ENCODE data around the gene CELF6.

CELF6 gene

DNA sequence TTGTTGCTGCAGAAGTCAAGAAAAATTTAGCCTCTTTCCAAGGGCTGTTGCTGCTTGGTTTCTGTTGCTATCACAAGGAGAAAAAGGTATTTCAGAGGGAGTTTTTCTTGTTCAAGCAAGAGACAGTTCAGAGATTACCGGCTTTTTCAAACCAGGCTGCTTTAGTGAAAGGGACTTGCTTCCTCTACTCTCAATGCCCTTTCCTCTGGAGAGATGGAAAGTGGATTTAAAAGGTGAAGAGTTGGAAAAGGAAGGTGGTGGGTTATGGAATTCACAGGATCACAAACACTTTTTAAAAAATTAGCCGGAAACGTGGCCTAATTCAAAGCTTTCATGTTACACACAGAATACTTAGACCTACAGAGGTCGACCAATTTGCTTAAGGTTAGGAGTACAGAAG lies 48.7 kb downstream of the CELF6 start:
- DNase-seq = no peak

DNA sequence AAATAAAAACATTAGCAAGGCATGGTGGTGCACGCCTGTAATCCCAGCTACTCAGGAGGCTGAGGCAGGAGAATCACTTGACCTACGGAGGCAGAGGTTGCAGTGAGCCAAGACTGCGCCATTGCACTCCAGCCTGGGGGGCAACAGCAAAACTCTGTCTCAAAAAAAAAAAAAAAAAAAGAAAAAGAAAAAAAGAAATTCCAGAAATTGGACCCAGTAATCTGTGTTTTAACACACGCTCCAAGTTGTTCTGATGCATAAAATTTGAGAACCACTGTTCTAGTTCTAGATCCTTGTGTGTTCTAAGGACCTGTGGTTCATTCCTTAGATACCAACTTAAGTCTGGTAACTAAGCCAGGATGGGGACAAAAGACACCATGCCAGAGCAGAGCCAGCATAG lies 50.2 kb downstream of the CELF6 start:
- no peak for DNase-seq

DNA sequence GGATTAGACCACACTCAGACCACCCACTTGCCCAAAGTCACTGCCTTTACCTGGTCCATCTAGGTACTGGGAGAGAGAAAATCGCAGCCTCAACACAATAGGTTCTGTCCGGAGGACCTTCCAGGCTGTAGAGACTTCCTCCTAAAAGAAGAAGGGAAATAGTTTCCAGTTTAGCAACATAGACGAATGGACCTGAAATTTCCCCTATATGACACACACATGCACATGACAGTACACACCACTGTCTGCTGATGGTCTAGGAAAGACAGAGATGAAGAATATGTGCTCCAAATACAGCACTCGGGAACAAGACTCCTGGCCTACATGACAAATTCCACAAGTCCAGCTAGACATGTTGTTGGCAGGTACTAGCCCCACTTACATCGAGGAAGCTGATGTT lies 54.9 kb downstream of the CELF6 start:
- DNase-seq = no peak

DNA sequence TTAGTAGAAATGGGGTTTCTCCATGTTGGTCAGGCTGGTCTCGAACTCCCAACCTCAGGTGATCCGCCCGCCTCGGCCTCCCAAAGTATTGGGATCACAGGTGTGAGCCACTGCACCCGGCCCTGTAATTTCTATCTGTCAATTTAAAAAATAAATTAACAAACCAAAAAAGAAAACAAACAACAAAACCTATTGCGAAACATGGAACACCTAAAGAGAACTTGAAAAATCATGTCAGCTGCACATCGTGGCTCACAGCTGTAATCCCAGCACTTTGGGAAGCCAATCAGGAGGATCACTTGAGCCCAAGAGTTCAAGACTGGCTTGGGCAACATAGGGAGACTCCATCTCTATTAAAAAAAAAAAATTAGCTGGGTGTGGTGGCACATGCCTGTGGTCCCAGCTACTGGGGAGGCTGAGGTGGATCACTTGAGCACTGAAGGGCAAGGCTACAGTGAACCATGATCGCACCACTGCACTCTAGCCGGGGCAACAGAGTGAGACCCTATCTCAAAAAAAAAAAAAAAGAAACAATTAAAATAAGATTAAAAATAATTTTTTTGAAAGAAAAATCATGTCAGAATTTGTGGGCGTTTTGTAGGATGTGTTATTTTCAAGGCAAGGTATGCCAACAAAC lies 67.2 kb downstream of the CELF6 start:
- no peak for DNase-seq

DNA sequence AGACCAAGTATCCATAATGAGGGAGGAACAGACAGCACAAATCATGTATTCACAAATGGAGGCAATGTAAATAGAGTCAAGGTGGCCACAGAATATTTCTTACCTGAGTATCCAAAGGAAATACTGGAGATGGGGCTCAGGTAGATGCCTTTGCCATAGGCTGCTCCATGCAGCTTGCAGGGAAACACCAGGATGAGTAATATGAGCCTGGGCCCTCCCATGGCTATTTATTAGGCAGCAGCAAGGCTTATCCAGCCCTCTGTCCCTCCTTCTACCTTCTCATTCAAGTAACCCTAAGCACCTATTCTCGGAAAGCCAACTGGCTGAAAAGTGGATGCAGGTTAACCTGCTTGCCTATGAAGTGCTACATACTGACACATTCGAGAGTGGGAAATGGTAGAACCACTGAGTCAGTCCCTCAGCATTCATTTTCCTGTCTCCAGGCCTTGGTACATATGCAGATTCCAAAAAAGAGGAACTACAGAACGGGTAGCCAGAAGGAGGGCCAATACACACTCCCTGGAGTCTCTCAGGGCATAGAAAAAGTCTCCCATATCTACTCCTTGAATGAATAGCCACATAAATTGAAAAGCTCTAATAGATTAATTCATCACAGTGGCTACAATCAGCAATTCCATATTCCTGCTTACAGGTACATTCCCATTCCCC lies 70.7 kb downstream of the CELF6 start:
- no peak for DNase-seq

DNA sequence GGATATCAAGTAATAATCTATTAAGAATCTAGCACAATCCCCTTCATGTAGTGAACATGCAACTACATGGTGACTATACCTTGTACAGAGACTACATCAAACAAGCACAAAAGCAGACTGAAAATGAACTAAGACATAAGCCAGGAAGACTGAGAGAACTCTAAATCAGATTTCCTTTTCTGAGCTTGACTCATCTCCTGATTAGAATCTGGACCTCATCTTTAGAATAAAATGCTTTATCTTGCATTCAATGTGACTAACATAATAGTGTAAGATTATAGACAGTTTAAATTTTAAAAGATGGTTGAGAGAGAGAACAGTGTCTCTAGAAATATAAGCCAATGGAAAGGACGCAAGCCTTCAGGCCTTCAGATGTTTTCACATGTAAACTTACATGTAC lies 71.4 kb downstream of the CELF6 start:
- DNase-seq = no peak

DNA sequence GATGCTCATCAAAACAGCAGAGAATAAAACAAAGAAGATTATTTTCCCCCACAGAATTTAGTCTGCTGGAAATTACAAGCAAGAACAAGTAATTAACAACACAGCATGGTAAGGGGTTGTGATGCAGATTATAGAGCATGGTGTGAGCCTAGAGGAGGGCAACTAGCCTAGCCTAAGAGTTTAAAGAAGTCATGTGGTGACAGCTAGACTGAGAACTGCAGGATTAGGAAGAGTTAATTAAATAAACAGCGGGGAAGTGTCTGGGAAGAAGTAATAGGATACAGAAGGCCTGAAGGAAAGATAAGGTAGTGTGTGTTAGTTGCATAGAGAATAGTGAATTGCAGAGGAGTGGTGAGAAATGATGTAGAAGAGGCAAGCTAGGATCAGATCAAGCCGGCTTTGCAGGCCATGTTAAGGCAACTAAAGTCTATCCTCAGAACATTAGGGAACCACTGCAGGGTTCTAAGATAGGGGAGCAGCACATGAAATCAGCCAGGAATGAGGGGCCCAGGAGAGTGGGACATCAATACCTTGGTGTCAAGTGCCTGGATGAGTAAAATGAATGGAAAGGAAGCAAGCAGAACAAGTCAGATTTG lies 77.1 kb downstream of the CELF6 start:
- DNase-seq = no peak

DNA sequence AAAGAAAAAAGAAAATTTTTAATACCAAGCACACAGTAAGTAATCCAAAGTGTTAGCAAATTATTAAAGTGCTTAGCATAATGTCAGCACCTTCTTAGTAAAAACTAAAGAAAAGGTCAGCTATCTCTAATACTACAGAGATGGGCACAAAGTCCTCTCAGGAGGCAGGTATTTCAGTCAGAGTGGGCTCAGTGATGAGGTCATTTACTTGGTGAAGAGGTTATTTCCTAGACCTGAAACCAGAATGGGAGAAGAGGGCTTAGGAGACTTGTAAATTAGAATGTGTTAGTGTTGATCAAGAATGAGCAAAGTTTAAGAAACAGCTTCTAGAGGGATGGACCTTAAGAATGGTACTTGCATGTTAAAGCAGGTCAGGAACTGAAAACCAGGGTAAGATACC lies 80.3 kb downstream of the CELF6 start:
- DNase-seq = no peak

DNA sequence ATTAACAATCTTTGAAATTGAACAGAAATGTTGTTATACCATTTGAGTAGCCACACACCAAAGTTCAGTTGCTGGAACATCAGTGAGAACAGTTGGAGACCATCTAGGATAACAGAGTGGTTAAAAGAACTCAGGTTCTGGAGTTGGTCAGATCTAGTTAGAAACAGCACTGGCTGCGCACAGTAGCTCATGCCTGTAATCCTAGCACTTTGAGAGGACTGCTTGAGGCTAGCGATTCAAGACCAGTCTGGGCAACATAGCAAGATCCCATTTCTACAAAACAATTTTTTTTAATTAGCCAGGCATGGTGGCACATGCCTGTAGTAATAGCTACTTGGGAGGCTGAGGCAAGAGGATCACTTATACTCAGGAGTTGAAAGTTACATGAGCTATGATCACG lies 81.4 kb downstream of the CELF6 start:
- no peak for DNase-seq

DNA sequence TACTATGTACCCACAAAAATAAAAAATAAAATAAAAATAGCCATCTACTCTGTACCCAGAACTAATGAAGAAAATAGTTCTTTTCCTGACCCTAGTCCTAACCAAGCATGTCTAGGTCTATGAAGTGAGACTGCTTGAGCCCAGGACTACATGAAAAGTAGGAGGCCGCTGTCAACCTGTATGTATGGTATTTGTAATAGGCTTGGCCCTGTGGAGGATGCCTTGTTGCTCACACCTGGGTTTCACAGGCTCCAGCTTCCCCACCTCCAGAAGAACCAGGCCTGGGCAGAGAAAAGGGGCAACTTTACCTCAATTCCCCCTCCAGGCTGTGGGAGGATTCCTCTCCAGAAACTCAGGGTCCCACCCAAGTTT lies 82.1 kb downstream of the CELF6 start:
- no peak for DNase-seq

DNA sequence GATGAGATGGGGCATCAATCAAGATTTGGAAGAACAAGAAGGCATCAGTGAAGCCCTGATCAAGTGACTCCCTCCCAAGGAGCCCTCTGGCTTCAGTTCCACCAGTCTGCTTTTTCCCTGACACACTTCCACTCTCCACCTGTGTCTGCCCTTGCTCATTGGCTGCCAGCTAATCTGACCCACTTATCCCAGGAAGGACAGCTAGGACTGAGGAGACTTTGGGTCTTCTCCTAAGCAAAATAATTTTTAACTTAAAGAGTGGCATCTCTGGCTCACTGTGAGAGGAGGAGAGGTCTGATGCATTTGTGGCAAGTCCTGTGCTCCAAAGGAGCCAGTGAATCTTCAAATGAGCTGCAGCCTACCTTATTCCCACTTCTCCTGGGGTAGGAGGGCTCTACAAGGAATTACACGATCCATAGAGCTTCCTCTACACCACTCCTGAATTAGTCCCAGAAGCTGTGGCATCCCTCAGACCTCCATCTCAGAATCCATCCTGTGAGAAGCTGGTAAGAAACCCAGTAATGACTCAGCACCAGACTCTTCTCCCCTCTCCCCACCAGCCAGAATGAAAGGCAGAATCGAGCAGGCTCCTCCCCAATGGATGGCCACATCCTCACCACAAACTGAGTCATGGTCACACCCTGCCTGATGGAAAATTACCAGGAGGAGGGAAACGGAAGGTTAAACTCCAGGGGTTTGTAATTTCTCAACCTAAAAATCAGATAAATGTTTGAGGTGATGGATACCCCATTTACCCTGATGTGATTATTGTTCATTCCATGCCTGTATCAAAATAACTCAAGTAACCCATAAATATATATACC lies 82.7 kb downstream of the CELF6 start:
- DNase-seq = peak; percentile 68

DNA sequence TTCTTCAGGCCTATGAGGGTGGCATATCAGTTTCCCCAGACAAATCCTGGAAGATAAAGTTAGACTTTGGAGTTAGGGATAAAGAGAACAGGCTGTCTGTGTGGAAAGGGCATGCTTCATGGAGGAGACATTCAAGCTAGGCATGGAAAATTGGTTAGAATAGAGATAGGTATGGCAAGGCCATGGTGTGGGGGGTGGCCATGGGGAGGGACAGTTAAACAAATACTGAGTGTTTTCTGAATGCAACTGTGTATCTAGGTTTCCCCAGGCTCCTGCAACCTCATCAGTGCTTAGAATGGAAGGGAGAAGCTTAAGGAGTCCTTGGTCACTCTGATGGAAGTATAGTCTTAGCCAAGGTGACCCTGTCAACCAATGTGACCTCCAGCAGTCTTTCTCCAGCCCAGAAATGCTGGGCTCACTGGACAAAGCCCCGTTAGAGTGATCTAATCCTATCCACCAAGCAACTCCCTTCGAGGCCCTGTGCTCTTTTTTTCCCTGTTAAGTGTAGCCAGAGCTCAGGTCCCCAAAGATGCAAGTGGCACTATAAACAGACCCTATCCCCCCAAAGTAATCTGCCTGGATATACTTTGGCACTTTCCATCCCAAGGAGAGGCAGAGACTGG lies 83.5 kb downstream of the CELF6 start:
- no peak for DNase-seq

DNA sequence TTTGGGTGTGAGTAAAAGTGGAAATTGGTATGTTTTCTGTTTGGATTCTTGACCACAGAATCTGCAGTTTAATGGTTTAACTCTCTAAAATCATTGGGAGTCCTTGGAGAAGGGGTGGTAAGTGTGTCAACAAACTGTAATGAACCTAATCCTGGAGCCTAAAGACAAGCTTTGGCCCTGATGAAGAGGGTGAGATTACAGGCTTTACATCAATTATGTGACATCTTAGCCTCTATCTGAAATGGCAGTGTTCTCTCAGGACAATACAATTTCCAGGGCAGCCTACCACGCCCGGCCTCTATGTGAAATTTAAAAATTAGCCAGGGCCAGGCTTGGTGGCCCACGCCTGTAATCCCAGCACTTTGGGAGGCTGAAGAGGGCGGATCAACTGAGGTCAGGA lies 84.7 kb downstream of the CELF6 start:
- DNase-seq = no peak
